OCI-LY1 (cell line): ENCODE data around the gene AGTRAP.

Experiments used
- H2AFZ ChIP-seq: fragments of 200-600 bp; sonication (generic), shearing (Covaris generic); 2 replicates; pipeline ENCODE4 v1.6.0; 2014; ENCODE audit warnings: antibody characterized with exemption, mild to moderate bottlenecking, low read length
- H3F3A ChIP-seq: fragments of 200-600 bp; sonication (generic), shearing (Covaris generic); 2 replicates; pipeline ENCODE4 v1.6.0; 2014; ENCODE audit warnings: mild to moderate bottlenecking, antibody characterized with exemption, low read length, moderate library complexity; ENCODE audit not compliant: insufficient read depth
- H3K27ac ChIP-seq: fragments of 200-600 bp; sonication (generic); 2 replicates; pipeline ENCODE4 v1.5.1; 2014; ENCODE audit warnings: low read length, mixed run types, mild to moderate bottlenecking, low read depth; ENCODE audit not compliant: poor library complexity, severe bottlenecking
- H3K27me3 ChIP-seq: fragments of 200-600 bp; sonication (generic); 2 replicates; pipeline ENCODE4 v1.6.0; 2014; ENCODE audit warnings: antibody characterized with exemption, mild to moderate bottlenecking, low read length, moderate library complexity; ENCODE audit not compliant: insufficient read depth
- H3K36me3 ChIP-seq: fragments of 200-600 bp; sonication (generic); 2 replicates; pipeline ENCODE4 v1.6.1; 2014; ENCODE audit warnings: mild to moderate bottlenecking, antibody characterized with exemption, low read length, moderate library complexity, mixed read lengths; ENCODE audit not compliant: insufficient read depth
- H3K4me1 ChIP-seq: fragments of 200-600 bp; sonication (generic); 2 replicates; pipeline ENCODE4 v1.5.1; 2014; ENCODE audit warnings: mild to moderate bottlenecking, low read length, moderate library complexity; ENCODE audit not compliant: insufficient read depth, severe bottlenecking
- H3K4me2 ChIP-seq: fragments of 200-600 bp; sonication (generic), shearing (Covaris generic); 2 replicates; pipeline ENCODE4 v1.6.1; 2014; ENCODE audit warnings: low read length
- H3K4me3 ChIP-seq: fragments of 200-600 bp; sonication (generic); 2 replicates; pipeline ENCODE4 v1.5.1; 2014; ENCODE audit warnings: low read length, low read depth, mild to moderate bottlenecking, mixed read lengths; ENCODE audit not compliant: poor library complexity, severe bottlenecking
- H3K79me2 ChIP-seq: fragments of 200-600 bp; shearing (Covaris generic); 2 replicates; pipeline ENCODE4 v1.6.1; 2016; ENCODE audit warnings: mixed run types, low read length, mixed read lengths; ENCODE audit not compliant: insufficient read depth
- H3K9ac ChIP-seq: fragments of 200-600 bp; sonication (generic), shearing (Covaris generic); 2 replicates; pipeline ENCODE4 v1.6.1; 2014; ENCODE audit warnings: mild to moderate bottlenecking, low read length, mixed read lengths
- H3K9me2 ChIP-seq: fragments of 200-600 bp; sonication (generic), shearing (Covaris generic); 2 replicates; pipeline ENCODE4 v1.6.1; 2014; ENCODE audit warnings: low read depth, mild to moderate bottlenecking, low read length, mixed read lengths
- H3K9me3 ChIP-seq: fragments of 200-600 bp; shearing (Covaris generic); 2 replicates; pipeline ENCODE4 v1.6.1; 2014; ENCODE audit warnings: low read length, mixed read lengths
- H4K20me1 ChIP-seq: fragments of 200-600 bp; sonication (generic), shearing (Covaris generic); 2 replicates; pipeline ENCODE4 v1.6.0; 2016; ENCODE audit warnings: mild to moderate bottlenecking, low read length; ENCODE audit not compliant: insufficient read depth
- CTCF ChIP-seq: fragments of 200-600 bp; sonication (generic), shearing (Covaris generic); IDR thresholded peaks from 2 replicates; pipeline ENCODE4 v1.5.1; 2017; ENCODE audit warnings: mild to moderate bottlenecking, antibody characterized with exemption, low read length, moderate library complexity, mixed read lengths
- EZH2 ChIP-seq: fragments of 200-600 bp; sonication (generic), shearing (Covaris generic); IDR thresholded peaks from 2 replicates; pipeline ENCODE4 v1.8.0; 2017; ENCODE audit warnings: borderline replicate concordance, mixed run types, mild to moderate bottlenecking, antibody characterized with exemption, low read length, moderate library complexity, mixed read lengths

AGTRAP gene

GRCh38 chr1:11701981-11702803 is 33.7 kb upstream of the AGTRAP start:
- no peak overlapping the region for H3K4me3 ChIP-seq
- no peak overlapping the region for H2AFZ ChIP-seq
- H3K27ac ChIP-seq: no peak overlapping the region
- no peak overlapping the region for H3K9ac ChIP-seq
- TF ChIP-seq EZH2 (no peak), CTCF (no peak)
- no peaks in the 10 kb centered on the region for H3F3A ChIP-seq
- no peaks in the 10 kb centered on the region for H3K9me2 ChIP-seq
- no peaks in the 10 kb centered on the region for H3K9me3 ChIP-seq
- no peaks in the 10 kb centered on the region; the same call in 1 of the 2 replicates for H3K27me3 ChIP-seq
- no peak overlapping the region for H3K4me2 ChIP-seq
- no peaks in the 10 kb centered on the region for H3K36me3 ChIP-seq
- H3K79me2 ChIP-seq: no peaks in the 10 kb centered on the region
- H3K4me1 ChIP-seq: no peaks in the 10 kb centered on the region
- no peaks in the 10 kb centered on the region for H4K20me1 ChIP-seq

DNA sequence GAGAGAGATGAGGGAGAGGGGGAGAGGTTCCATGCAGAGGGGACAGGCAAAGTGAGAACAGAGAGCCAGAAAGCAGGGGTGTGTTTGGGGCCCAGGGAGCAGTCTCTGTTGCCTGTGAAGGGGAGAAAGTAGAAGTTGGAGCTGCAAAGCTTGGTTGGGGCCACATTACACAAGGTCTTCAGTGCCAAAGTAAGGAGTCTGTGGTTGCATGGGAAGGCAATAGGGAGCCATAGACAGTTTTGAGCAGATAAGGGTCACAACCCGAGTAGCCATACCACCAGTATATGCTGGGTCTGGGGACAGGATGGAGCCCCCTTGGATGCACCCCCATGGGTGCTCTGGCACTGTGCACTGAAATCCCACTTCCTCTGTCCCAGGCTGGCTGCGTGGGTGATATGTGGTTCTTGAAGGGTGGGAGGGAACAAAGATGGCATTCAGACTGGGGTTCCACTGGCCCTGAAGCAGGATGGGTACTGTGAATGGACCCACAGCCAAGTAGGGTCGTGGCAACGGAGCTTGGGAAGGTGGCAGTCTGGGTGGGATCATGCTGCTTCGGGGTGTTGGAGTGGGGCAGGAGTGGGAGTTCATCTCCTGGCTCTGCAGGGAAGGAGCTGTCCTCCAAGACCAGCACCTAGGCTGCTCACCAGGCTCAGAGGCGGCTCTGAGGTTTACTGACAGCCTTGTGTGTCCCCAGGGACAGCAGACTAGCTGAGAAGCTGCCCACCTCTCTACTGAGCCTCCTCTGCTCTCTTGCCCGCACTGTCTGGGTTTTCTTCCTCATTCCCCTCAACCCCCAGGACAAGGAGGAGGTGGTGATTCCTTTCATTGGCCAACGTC is 32.4 kb upstream of the AGTRAP start:
- Histone ChIP-seq H3F3A (no peaks in the 10 kb centered on the region), H3K27me3 (no peaks in the 10 kb centered on the region; the same call in 1 of the 2 replicates), H3K79me2 (no peaks in the 10 kb centered on the region), H3K9me3 (no peaks in the 10 kb centered on the region), H3K4me2 (no peak overlapping the region), H3K4me3 (no peak overlapping the region), H3K36me3 (no peaks in the 10 kb centered on the region), H3K9me2 (no peaks in the 10 kb centered on the region), H4K20me1 (no peaks in the 10 kb centered on the region), H3K4me1 (no peaks in the 10 kb centered on the region), H2AFZ (no peak overlapping the region), H3K9ac (no peak overlapping the region), H3K27ac (no peak overlapping the region)
- TF ChIP-seq EZH2: no peak
- TF ChIP-seq CTCF: no peak

DNA sequence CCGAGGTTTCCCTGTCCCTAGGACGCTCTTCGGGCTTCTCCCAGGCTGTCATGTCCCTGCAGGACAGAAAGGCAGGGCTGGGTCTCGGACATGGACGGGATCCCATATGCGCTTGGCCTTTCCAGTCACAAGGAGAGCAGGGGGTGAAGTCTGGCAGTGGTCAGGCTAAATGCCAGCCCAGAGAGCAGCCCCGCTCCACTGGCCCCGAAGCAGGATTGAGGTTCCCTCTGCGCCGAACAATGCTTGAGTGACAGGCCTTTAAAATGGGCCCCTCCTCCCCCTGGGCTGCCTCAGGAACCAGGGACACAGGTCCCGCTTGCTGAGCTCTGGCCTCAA is 31.8 kb upstream of the AGTRAP start:
- Histone ChIP-seq H3K79me2 (no peaks in the 10 kb centered on the region), H3K4me2 (no peak overlapping the region), H3K27ac (no peak overlapping the region), H3K9me2 (no peaks in the 10 kb centered on the region), H2AFZ (no peak overlapping the region), H3K9ac (no peak overlapping the region), H3K36me3 (no peaks in the 10 kb centered on the region), H3K4me3 (no peak overlapping the region), H3F3A (no peaks in the 10 kb centered on the region), H3K4me1 (no peaks in the 10 kb centered on the region), H3K27me3 (peaks cover 5% of the 10 kb centered on the region), H4K20me1 (no peaks in the 10 kb centered on the region), H3K9me3 (no peaks in the 10 kb centered on the region)
- TF ChIP-seq EZH2 (no peak), CTCF (no peak)
